Hepatocyte (in vitro differentiated cells): ENCODE measurements around the gene UBE4A. TPM values are rescaled to one million over a fixed set of nuclear protein-coding genes. Genes with fewer than 3 reads are reported as not detected.

Experiments used
- DNase-seq: peaks from one replicate; pipeline ENCODE4 v3.0.0-alpha.2; 2016; ENCODE audit warnings: low spot score
- H2AFZ ChIP-seq: fragments of 200-600 bp; sonication (generic); 2 replicates; pipeline ENCODE4 v1.6.0; 2016; ENCODE audit warnings: antibody characterized with exemption, mild to moderate bottlenecking
- H3K27ac ChIP-seq: fragments of 200-600 bp; sonication (generic); 2 replicates; pipeline ENCODE4 v1.5.1; 2016; ENCODE audit warnings: mild to moderate bottlenecking
- H3K27me3 ChIP-seq: fragments of 200-600 bp; sonication (generic); 2 replicates; pipeline ENCODE4 v1.6.1; 2016
- H3K36me3 ChIP-seq: fragments of 200-600 bp; sonication (generic); replicated peaks from 2 replicates; pipeline ENCODE4 v1.5.1; 2016; ENCODE audit warnings: low read depth; ENCODE audit not compliant: insufficient read depth
- H3K4me1 ChIP-seq: fragments of 200-600 bp; sonication (generic); 2 replicates; pipeline ENCODE4 v1.5.1; 2016; ENCODE audit warnings: mild to moderate bottlenecking, moderate library complexity; ENCODE audit not compliant: insufficient read depth
- H3K4me2 ChIP-seq: fragments of 200-600 bp; sonication (generic); 2 replicates; pipeline ENCODE4 v1.6.0; 2016
- H3K4me3 ChIP-seq: fragments of 200-600 bp; sonication (generic); 2 replicates; pipeline ENCODE4 v1.5.1; 2016; ENCODE audit warnings: mild to moderate bottlenecking
- H3K79me2 ChIP-seq: fragments of 200-600 bp; sonication (generic); 2 replicates; pipeline ENCODE4 v1.6.0; 2017; ENCODE audit warnings: mild to moderate bottlenecking
- H3K9me2 ChIP-seq: fragments of 200-600 bp; sonication (generic); replicated peaks from 2 replicates; pipeline ENCODE4 v1.6.0; 2017; ENCODE audit warnings: mild to moderate bottlenecking; ENCODE audit not compliant: insufficient read depth
- H3K9me3 ChIP-seq: fragments of 200-600 bp; sonication (generic); 2 replicates; pipeline ENCODE4 v1.5.1; 2016; ENCODE audit warnings: low read depth, mild to moderate bottlenecking
- H4K20me1 ChIP-seq: fragments of 200-600 bp; sonication (generic); 2 replicates; pipeline ENCODE4 v1.6.0; 2016; ENCODE audit warnings: mild to moderate bottlenecking; ENCODE audit not compliant: insufficient read depth, poor library complexity, severe bottlenecking
- EZH2 ChIP-seq: fragments of 200-600 bp; sonication (generic); IDR thresholded peaks from 2 replicates; pipeline ENCODE4 v1.6.1; 2016; ENCODE audit warnings: antibody characterized with exemption, mild to moderate bottlenecking, borderline replicate concordance
- EZH2phosphoT487 ChIP-seq: fragments of 200-600 bp; sonication (generic); IDR thresholded peaks from one replicate; pipeline ENCODE4 v1.6.1; 2018; ENCODE audit warnings: antibody characterized with exemption, mild to moderate bottlenecking, low read depth, moderate library complexity; ENCODE audit not compliant: unreplicated experiment, severe bottlenecking
- WGBS: methylation state at CpG from one replicate; pipeline ENCODE4 v1.1.6; 2016; ENCODE audit warnings: low lambda C conversion rate; ENCODE audit errors: missing lambda C conversion rate; 5-methylcytosine and 5-hydroxymethylcytosine counted together
- polyA plus RNA-seq: library from polyadenylated mRNA; unstranded; fragments of >200 nt; fragmentation: Nextera tagmentation; extraction: Ambion mirVana; gene quantifications from 2 replicates; pipeline ENCODE4 v1.2.1, GENCODE V29; 2016
- total RNA-seq: library from RNA; depleted of rRNA; stranded (reverse); fragments of >200 nt; gene quantifications from 2 replicates; pipeline ENCODE4 v1.2.3, GENCODE V29; 2014
- TF ChIP-seq, protein P1 (sequence below): fragments of 200-600 bp; sonication (generic); IDR thresholded peaks from 2 replicates; pipeline ENCODE4 v1.5.1; 2016; ENCODE audit warnings: antibody characterized with exemption, mild to moderate bottlenecking; ENCODE audit not compliant: poor library complexity

UBE4A gene
- total and polyA plus RNA-seq, 2 experiments from 2014 or later = 19.7 to 57.5 TPM

DNA sequence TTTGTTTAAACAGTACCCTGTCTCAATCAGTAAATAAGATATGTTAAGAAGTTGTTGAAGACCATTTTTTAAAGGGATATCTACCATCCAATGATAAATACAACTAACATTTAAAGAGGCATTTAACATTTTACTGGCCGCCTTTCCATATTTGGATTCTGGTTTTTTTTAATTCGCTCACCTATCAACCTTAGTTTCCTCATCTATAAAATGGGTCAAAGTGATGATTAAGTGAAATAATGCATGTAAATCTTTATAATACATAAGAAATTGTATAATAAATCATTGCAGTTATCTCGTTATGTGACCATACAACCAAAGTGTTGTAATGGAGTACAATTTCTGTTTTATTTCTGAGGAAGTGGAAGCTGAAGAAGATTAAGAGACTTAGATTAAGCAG, 24.3 kb downstream of the UBE4A start:
- no peaks in the 10 kb centered on the region for H3K36me3 ChIP-seq
- TF ChIP-seq EZH2 (no peak), EZH2phosphoT487 (no peak)
- TF ChIP-seq, protein P1, sequence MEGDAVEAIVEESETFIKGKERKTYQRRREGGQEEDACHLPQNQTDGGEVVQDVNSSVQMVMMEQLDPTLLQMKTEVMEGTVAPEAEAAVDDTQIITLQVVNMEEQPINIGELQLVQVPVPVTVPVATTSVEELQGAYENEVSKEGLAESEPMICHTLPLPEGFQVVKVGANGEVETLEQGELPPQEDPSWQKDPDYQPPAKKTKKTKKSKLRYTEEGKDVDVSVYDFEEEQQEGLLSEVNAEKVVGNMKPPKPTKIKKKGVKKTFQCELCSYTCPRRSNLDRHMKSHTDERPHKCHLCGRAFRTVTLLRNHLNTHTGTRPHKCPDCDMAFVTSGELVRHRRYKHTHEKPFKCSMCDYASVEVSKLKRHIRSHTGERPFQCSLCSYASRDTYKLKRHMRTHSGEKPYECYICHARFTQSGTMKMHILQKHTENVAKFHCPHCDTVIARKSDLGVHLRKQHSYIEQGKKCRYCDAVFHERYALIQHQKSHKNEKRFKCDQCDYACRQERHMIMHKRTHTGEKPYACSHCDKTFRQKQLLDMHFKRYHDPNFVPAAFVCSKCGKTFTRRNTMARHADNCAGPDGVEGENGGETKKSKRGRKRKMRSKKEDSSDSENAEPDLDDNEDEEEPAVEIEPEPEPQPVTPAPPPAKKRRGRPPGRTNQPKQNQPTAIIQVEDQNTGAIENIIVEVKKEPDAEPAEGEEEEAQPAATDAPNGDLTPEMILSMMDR = no peak
- H3K27ac ChIP-seq = no peak overlapping the region

GRCh38 chr11:118396097-118396501, 36.7 kb downstream of the UBE4A start:
- H3K27ac ChIP-seq = no peak overlapping the region
- WGBS = 98% methylated on average over 6 of the region's 6 CpGs

More for the DNA sequence above, 24.3 kb downstream of the UBE4A start:
- H3K4me3 ChIP-seq = no peak overlapping the region
- H4K20me1 ChIP-seq = no peaks in the 10 kb centered on the region
- no peak overlapping the region for H2AFZ ChIP-seq
- H3K4me2 ChIP-seq = no peak overlapping the region
- no peaks in the 10 kb centered on the region for H3K27me3 ChIP-seq
- no peaks in the 10 kb centered on the region for H3K9me2 ChIP-seq
- WGBS = 93% methylated on average over 3 of the region's 3 CpGs
- no peaks in the 10 kb centered on the region for H3K4me1 ChIP-seq
- no peaks in the 10 kb centered on the region for H3K9me3 ChIP-seq
- DNase-seq = no peak
- H3K79me2 ChIP-seq = no peaks in the 10 kb centered on the region

DNA sequence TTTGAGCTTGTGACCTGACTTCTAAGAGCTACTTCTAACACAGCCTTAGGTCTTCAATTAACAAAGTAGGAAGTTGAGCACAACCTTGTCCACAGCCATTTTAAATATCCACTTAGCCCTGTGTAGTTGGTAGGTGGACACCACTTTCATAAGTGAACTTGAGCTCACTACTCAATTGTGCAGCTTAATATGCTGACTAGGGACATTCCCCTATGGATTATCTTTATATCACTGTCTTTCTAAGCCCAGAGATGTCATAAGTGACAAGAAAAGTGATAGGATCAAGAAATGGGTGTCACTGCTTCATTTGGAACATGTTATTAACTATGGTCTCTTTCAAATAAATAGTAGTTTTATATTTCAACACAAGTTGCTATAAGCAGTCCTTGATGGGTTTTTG, 38.0 kb downstream of the UBE4A start:
- no peaks in the 10 kb centered on the region for H3K9me2 ChIP-seq
- H3K27ac ChIP-seq = no peak overlapping the region
- no peaks in the 10 kb centered on the region for H3K36me3 ChIP-seq
- no peak overlapping the region for H3K4me2 ChIP-seq
- no peak overlapping the region for H2AFZ ChIP-seq
- no peak overlapping the region for H3K4me3 ChIP-seq
- no peaks in the 10 kb centered on the region for H3K9me3 ChIP-seq
- TF ChIP-seq EZH2phosphoT487 (no peak), EZH2 (no peak)
- TF ChIP-seq, protein P1 = no peak
- H4K20me1 ChIP-seq = no peaks in the 10 kb centered on the region
- peaks cover 10% of the 10 kb centered on the region for H3K79me2 ChIP-seq
- DNase-seq = no peak
- H3K4me1 ChIP-seq = no peaks in the 10 kb centered on the region
- no peaks in the 10 kb centered on the region for H3K27me3 ChIP-seq

More at GRCh38 chr11:118396097-118396501, 36.7 kb downstream of the UBE4A start:
- Histone ChIP-seq H3K9me3 (no peaks in the 10 kb centered on the region), H3K4me1 (no peaks in the 10 kb centered on the region), H4K20me1 (no peaks in the 10 kb centered on the region), H3K4me2 (no peak overlapping the region), H3K9me2 (no peaks in the 10 kb centered on the region), H3K79me2 (no peaks in the 10 kb centered on the region), H2AFZ (no peak overlapping the region), H3K27me3 (no peaks in the 10 kb centered on the region), H3K36me3 (no peaks in the 10 kb centered on the region), H3K4me3 (no peak overlapping the region)
- no peak for DNase-seq
- no peak for TF ChIP-seq EZH2
- no peak for TF ChIP-seq EZH2phosphoT487
- TF ChIP-seq, protein P1 = no peak
